ENCODE measurements around the gene ANGPTL3.

Gene ANGPTL3

DNA sequence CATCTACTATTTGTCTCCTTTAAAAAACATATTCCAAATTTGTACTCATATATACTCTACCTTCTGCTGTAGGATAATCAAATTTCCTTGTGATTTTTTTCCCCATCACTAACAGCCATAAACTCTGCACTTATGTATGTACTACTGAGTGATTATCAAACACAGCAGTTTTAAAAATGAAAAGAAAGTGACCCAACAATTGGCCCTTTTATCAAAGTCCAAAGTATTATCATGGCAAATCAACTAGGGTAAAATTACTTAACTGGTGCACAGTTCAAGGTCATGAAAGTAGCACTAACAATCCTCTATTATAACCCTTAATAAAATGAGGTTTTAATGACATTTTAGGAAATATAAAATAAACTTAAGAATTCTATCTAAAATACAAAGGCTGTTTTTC, 11.6 kb downstream of the ANGPTL3 start:
- TF ChIP-seq TAF1 (IDR thresholded peaks at IDR 0.05; ENCODE audit: borderline replicate concordance, insufficient read depth, low read length) (no peak), FOXP2 (optimal IDR thresholded peaks at IDR 0.05; ENCODE audit: borderline replicate concordance, extremely low read depth, extremely low read length, insufficient read depth) (no peak), SIN3A (IDR thresholded peaks at IDR 0.05; ENCODE audit: borderline replicate concordance, insufficient read depth, low read length) (no peak), POLR2AphosphoS5 (IDR thresholded peaks at IDR 0.05; ENCODE audit: low read depth, low read length) (no peak)
- TF ChIP-seq, protein P1, sequence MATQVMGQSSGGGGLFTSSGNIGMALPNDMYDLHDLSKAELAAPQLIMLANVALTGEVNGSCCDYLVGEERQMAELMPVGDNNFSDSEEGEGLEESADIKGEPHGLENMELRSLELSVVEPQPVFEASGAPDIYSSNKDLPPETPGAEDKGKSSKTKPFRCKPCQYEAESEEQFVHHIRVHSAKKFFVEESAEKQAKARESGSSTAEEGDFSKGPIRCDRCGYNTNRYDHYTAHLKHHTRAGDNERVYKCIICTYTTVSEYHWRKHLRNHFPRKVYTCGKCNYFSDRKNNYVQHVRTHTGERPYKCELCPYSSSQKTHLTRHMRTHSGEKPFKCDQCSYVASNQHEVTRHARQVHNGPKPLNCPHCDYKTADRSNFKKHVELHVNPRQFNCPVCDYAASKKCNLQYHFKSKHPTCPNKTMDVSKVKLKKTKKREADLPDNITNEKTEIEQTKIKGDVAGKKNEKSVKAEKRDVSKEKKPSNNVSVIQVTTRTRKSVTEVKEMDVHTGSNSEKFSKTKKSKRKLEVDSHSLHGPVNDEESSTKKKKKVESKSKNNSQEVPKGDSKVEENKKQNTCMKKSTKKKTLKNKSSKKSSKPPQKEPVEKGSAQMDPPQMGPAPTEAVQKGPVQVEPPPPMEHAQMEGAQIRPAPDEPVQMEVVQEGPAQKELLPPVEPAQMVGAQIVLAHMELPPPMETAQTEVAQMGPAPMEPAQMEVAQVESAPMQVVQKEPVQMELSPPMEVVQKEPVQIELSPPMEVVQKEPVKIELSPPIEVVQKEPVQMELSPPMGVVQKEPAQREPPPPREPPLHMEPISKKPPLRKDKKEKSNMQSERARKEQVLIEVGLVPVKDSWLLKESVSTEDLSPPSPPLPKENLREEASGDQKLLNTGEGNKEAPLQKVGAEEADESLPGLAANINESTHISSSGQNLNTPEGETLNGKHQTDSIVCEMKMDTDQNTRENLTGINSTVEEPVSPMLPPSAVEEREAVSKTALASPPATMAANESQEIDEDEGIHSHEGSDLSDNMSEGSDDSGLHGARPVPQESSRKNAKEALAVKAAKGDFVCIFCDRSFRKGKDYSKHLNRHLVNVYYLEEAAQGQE (IDR thresholded peaks at IDR 0.05; ENCODE audit: insufficient read depth in 1 of 2, low read depth in 2 of 2, low read length in 2 of 2) = no peak

GRCh38 chr1:62612770-62613169, 15.4 kb downstream of the ANGPTL3 start:
- TF ChIP-seq SIN3A (IDR thresholded peaks at IDR 0.05; ENCODE audit: borderline replicate concordance, insufficient read depth, low read length) (no peak), TAF1 (IDR thresholded peaks at IDR 0.05; ENCODE audit: borderline replicate concordance, insufficient read depth, low read length) (no peak), FOXP2 (optimal IDR thresholded peaks at IDR 0.05; ENCODE audit: borderline replicate concordance, extremely low read depth, extremely low read length, insufficient read depth) (no peak), POLR2AphosphoS5 (IDR thresholded peaks at IDR 0.05; ENCODE audit: low read depth, low read length) (no peak)
- TF ChIP-seq, protein P1 (IDR thresholded peaks at IDR 0.05; ENCODE audit: insufficient read depth in 1 of 2, low read depth in 2 of 2, low read length in 2 of 2) = no peak

DNA sequence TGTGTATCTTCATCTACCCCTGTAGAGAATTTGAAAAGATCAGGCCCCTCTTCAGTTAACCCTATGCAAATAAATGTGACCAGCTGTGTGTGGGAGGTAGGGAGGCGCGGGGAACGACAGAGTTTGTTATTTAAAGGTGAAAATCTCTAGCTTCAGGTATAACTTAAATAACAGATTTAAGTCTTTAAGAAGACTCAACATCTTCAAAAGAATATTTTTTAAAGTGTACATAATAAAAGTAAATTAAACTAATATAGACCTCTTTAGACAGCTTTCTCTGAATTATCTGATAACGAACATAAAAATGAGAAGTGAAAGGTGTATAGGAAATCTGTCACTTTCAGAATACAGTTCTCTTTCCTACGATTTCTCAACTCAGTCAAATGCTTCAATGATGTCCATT, 16.0 kb downstream of the ANGPTL3 start:
- TF ChIP-seq POLR2AphosphoS5 (IDR thresholded peaks at IDR 0.05; ENCODE audit: low read depth, low read length) (no peak), SIN3A (IDR thresholded peaks at IDR 0.05; ENCODE audit: borderline replicate concordance, insufficient read depth, low read length) (no peak), FOXP2 (optimal IDR thresholded peaks at IDR 0.05; ENCODE audit: borderline replicate concordance, extremely low read depth, extremely low read length, insufficient read depth) (no peak), TAF1 (IDR thresholded peaks at IDR 0.05; ENCODE audit: borderline replicate concordance, insufficient read depth, low read length) (no peak)
- TF ChIP-seq, protein P1 (IDR thresholded peaks at IDR 0.05; ENCODE audit: insufficient read depth in 1 of 2, low read depth in 2 of 2, low read length in 2 of 2) = no peak

GRCh38 chr1:62613890-62614289, 16.6 kb downstream of the ANGPTL3 start:
- no peak for TF ChIP-seq SIN3A (IDR thresholded peaks at IDR 0.05; ENCODE audit: borderline replicate concordance, insufficient read depth, low read length)
- TF ChIP-seq, protein P1 (IDR thresholded peaks at IDR 0.05; ENCODE audit: insufficient read depth in 1 of 2, low read depth in 2 of 2, low read length in 2 of 2) = no peak
- no peak for TF ChIP-seq POLR2AphosphoS5 (IDR thresholded peaks at IDR 0.05; ENCODE audit: low read depth, low read length)
- no peak for TF ChIP-seq TAF1 (IDR thresholded peaks at IDR 0.05; ENCODE audit: borderline replicate concordance, insufficient read depth, low read length)
- TF ChIP-seq FOXP2 (optimal IDR thresholded peaks at IDR 0.05; ENCODE audit: borderline replicate concordance, extremely low read depth, extremely low read length, insufficient read depth) = no peak

GRCh38 chr1:62621907-62622306, 24.6 kb downstream of the ANGPTL3 start:
- TF ChIP-seq FOXP2 (optimal IDR thresholded peaks at IDR 0.05; ENCODE audit: borderline replicate concordance, extremely low read depth, extremely low read length, insufficient read depth) (no peak), POLR2AphosphoS5 (IDR thresholded peaks at IDR 0.05; ENCODE audit: low read depth, low read length) (no peak), TAF1 (IDR thresholded peaks at IDR 0.05; ENCODE audit: borderline replicate concordance, insufficient read depth, low read length) (no peak), SIN3A (IDR thresholded peaks at IDR 0.05; ENCODE audit: borderline replicate concordance, insufficient read depth, low read length) (no peak)
- TF ChIP-seq, protein P1 (IDR thresholded peaks at IDR 0.05; ENCODE audit: insufficient read depth in 1 of 2, low read depth in 2 of 2, low read length in 2 of 2) = no peak
